ENCODE measurements around the gene YIPF1.

YIPF1 gene

DNA sequence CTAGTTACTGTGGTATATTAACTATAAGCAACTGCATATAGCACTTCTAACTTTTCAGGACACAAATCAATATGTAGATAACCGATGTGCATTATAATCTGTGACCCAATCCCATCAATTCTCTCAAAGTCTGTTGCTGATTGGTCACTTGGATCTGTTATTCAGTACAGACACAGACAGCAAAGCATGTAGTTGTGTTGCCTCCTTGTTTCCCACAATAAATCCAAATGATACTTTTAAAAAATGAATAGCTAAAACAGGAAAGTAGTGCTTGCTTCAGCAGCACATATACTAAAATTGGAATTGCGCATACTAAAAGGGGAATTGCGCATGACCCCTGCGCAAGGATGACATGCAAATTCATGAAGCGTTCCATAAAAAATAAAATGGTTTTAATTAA lies 79.6 kb downstream of the YIPF1 start:
- in situ Hi-C loops (cut with HindIII; ENCODE audit: low pct_ligation_motif_present, low pct_unique_long_range_greater_than_20kb, low sequenced_read_pairs): no loop called here
- DNase-seq: no peak

DNA sequence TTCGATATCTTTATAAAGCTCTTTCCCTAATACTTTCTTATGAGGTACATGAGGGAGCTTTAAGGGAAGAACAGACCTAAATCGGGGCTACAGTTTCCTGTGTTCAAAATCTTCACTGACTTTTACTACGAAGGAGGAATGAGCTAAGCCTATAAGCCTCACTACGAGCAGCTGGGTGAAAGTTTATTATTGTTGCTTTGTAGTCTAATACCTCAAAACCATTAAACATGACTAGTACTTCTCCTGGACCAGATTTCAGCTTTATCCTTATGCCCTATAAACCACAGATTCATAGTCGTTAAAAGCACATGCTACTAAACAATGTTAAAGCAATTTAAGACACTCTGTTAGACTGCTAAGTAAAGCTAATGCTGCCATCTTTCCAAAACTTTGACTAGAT lies 81.7 kb downstream of the YIPF1 start:
- in situ Hi-C loops (cut with HindIII; ENCODE audit: low pct_ligation_motif_present, low pct_unique_long_range_greater_than_20kb, low sequenced_read_pairs): no loop called here
- DNase-seq: no peak

DNA sequence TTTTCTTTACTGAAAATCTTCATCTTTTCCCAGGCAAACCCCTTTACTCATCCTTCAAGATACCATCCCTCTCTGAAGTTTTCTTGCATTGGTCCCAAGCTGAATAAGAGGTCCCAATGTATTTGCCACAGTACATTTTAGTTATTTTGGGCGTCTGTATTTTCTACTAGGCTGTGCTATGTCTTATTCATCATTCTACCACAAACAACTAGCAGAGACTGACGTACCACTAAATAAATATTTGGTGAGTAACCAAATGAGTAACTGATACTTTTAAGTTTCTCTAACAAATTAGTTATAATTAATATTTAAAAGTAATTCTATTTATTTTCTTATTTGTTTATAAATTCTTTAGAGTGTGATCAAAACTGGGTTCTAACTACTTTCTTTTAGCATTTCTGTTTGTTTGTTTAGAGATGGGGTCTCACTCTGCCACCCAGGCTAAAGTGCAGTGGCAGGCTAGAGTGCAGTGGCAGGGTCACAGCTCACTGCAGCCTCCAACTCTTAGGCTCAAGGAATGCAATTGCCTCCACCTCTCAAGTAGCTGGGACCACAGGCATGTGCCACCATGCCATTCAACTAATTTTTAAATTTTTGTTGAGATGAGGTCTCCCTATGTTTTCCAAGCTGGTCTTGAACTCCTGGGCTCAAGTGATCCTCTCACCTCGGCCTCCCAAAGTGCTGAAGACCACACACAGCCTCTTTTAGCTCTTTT lies 84.6 kb downstream of the YIPF1 start:
- in situ Hi-C loops (cut with HindIII; ENCODE audit: low pct_ligation_motif_present, low pct_unique_long_range_greater_than_20kb, low sequenced_read_pairs): no loop called here
- DNase-seq: no peak

DNA sequence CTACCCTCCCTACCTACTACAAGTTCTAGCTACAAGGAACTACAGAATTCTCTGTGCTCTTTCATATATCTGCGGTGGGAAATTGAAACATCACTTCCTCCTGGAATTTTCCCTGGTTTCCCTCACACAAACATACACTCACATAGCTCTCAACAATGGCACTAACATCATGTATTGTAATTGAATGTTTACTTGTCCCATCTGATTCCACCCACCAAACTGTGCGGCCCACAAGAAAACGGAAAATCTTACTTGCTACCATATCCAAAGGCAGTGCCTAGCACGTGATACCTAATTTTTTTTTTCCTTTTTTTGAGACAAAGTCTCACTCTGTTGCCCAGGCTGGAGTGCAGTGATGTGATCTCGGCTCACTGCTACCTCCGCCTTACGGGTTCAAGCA lies 85.4 kb downstream of the YIPF1 start:
- in situ Hi-C loops (cut with HindIII; ENCODE audit: low pct_ligation_motif_present, low pct_unique_long_range_greater_than_20kb, low sequenced_read_pairs): no loop called here
- no peak for DNase-seq
